Middle frontal gyrus (tissue), 1 donor: ENCODE measurements around the gene CTNNA1.
"Not testable (repeated sequence)": the region's sequence is repeated elsewhere in the genome, so short reads cannot be mapped to it uniquely, and the experiment has no call there.

Experiments
- DNase-seq: peaks from one replicate; pipeline ENCODE4 v3.0.0-alpha.2; 2015; ENCODE audit warnings: low spot score; ENCODE audit errors: extremely low spot score

Gene CTNNA1

DNA sequence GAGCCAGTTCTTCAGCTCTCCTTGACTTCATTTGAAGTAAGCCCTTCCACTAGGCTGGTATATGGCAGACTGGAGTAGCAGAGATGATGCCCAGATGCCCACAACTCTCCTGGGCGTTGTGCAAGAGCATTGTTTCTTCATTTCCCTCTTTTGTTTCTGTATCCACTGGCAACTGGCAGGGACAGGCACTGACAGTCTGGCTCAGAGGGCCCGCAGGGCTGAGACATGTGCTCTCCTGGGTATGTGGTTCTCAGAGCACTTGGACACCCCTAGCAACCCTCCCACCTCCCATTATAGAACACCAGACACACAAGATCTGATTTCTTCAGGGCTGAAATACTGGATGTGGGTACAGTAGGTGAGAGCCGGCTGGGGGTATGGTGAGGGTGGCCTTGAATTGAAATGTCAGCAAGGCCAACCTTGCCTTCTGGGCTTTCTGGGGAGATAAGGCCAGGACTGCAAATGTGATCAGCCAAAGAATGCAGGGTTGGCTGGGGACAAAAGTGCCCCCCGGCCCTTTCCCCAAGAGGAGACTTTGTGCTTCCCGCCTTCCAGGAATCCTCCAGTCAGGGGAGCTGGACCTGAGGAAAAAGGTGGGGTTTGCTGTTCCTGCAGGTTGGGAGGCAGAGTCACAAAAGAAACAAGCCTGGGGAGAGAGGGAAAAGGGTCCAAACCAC, 28.6 kb upstream of the CTNNA1 start:
- DNase-seq = no peak

DNA sequence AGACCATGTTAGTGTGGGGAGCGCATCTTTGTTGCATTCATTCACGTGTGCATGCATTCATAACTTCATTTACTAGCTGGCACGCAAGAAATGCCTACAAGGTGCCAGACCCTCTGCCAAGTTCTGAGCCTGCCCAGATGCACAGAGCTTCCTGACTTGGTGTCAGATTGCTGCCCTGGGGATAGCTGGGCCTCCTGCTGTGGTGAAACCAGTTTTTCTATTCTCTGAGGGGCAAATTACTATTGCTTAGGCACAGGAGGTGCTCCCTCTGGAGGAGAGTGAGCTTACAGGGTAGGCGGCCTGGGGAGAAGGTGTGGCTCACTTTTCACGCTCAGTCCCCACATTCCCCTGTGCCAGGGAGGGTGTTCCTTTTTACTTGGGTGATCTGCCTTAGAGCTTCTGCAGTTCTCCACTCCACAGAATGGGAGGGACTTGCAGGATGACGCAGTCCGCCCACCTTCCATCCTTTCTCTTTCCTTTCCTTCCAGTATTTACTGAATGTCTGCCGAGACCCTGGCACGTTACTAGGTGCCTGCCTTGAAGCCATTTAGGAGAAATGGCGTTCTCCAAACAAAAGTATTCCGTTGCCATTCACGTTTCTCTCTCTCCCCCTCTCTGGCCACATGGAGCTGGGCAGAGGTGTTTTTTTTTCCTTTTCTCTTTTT, 27.9 kb upstream of the CTNNA1 start:
- no peak for DNase-seq

DNA sequence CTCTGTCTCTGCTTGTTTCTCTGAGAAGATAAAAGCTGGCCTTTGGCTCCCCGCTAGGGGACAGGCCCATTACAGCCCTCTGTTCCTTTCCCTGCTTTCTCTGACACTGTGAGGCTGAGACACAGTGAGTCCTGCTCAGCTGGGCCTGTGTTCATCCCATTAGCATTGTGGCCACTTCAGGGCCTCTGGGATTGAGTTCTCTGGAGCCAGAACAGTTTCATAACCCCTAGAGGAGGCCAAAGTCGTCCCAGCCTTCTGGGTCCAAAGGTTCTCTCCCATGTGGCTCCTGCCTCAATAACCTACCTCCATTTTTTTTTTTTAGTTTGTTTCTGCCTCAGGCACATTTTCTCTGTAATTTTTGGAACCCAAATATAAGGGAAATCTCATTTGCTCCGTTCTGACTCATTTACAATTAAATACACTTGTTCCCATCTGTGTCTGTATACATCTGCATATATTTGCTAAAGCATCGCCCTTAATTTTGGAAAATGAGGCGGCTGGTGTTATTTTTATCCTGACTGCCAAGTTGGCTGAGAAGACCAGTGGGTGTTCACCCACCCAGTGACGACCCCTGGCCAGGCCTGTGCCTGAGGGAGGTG, 27.3 kb upstream of the CTNNA1 start:
- peak; percentile 30 for DNase-seq

DNA sequence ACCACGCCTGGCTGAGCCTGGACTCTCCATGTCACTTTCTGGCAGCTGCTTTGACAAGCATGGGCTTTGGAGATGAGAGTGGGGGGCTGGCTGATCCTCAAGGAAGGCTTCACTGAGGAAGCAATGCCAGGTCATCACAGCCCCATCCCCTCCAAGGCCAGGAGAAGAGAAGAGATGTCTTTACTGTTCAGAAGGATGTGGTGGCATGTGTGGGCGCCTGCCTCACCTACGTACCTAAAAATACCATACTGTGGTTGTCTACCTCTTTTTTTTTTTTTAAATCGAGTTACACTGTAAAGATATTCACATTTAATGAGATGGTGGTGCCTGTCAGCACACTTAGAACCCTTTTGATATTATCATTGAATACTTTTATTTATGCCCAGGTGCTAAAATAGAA, 26.4 kb upstream of the CTNNA1 start:
- no peak for DNase-seq

DNA sequence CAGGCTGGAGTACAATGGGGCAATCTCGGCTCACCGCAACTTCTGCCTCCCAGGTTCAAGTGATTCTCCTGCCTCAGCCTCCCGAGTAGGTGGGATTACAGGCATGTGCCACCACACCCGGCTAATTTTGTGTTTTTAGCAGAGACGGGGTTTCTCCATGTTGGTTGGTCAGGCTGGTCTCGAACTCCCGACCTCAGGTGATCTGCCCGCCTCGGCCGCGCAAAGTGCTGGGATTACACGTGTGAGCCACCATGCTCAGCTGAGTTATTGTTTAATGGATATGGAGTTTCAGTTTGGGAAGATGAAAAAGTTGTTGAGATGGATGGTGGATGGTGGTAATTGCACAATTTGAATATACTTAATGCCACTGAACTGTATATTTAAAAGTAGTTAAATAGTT, 22.7 kb upstream of the CTNNA1 start:
- DNase-seq = not testable (repeated sequence)

DNA sequence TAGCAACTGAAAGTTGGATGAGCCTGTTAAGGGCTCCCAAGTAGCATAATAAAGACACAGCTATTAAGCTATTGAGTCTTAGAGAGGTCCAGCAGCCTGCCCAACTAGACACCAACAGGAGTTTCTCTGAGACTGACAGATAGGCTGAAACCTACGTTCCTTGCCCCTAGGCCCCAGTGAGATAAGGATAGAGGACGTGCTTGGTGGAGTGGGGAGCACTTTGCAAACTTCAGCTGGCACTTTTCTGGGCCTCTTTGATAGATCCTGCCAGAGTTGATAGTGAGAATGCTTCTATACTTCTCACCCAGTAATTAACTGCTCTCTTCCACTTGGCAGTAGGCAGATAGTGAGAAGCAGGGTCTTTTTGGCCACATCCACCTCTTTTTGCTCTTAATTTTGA, 20.8 kb upstream of the CTNNA1 start:
- no peak for DNase-seq

DNA sequence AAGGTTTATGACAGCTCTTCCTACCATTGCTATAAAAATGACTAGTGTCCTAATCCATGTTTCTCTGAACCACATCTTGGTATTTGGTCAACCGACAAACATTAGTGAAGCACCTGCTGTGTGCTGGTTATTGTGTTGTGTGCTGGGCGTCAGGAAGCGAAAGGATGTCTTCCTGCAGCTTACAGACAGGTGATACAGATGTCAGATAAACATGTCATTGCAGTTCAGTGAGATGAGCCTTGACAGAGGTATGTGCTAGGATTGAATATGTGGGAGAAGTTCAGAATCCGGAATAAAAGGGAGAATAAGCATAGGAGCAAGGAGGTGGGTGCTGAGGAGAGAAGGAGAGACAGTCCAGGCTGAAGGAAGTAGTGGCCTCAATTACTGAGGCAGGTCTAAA, 20.3 kb upstream of the CTNNA1 start:
- no peak for DNase-seq

DNA sequence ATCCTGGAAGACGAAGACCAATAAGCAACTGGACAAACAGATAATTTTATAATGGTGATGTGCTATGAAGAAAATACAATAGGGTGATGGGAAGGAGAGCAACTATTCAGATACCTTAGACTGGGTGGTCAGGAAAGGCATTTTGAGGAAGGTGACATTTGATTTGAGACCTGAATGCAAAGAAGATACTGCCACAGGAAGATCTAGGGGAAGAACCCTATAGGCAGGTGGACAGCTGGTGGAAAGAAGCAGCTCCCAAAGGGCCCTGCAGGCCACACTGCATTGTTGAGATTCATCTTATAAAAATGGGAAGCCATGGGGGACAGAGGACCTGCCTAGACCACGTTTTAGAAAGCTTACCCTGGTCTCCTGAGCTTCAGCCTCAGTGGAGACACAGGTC, 19.7 kb upstream of the CTNNA1 start:
- no peak for DNase-seq

DNA sequence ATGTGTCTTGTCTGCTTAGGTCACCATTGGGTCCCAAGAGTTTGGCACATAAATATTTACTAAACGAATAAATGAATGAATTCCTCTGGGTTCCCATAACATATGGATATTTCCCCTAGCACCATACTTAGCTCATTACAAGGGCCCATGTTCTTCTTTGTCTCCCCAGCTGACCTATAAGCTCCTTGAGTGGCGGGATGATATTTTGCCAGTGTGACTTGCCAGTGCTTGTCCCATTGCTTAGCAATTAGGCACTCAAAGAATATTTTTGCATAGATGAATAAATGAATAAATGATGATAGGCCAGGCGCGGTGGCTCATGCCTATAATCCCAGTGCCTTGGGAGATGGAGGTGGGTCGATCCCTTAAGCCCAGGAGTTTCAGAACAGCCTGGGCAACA, 16.9 kb upstream of the CTNNA1 start:
- DNase-seq = no peak

DNA sequence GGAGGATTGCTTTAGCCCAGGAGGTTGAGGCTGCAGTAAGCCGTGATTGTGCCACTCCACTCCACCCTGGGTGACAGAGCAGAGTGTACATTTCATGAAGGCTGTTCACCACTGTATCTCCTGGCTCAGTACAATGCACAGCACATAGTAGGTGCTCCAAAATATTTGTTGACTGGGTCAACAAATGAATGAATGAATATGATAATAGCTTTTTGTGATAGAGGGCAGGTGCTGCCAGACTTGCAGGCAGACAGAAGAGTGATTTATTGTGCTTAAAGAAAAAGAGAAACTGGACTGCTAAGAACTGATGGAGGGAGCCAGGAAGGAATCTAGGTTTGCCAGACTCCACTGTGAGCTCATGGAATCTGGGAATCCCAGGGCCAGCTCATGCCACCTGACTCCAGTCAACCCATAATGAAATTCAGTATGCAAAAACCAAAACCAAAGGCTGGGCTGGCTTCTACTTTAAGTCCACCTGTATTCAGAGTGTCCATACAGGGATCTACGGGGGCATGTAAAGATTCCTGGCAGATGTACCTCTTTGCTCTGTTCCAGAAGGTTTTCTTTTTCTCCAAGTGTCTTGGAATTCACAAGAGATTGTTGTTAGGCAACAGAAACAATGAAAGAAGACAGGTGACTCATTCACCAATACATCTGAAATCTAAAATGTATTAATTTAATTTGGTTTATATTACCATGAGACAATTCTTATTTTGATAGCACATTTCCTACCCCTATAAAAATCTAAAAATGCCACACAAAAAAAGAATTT, 15.5 kb upstream of the CTNNA1 start:
- DNase-seq = no peak

DNA sequence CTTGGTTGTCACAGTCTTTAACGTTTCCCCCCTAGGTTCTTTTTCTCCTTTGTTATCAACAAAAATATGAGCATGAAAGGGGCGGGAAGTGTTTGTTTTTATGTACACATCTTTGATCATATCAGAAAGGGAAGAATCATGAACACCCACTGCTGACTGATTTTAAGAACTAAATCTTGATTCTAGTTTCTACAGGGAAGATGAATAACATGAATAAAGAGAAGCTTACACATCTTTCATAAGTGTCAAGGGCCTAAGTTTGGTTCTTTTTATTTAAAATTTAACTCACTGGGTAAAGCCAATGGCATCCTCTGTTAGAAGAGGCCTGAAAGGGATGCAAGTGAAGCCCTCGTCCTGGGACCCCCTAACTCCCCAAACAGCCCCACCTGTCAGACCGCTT, 14.8 kb upstream of the CTNNA1 start:
- no peak for DNase-seq

DNA sequence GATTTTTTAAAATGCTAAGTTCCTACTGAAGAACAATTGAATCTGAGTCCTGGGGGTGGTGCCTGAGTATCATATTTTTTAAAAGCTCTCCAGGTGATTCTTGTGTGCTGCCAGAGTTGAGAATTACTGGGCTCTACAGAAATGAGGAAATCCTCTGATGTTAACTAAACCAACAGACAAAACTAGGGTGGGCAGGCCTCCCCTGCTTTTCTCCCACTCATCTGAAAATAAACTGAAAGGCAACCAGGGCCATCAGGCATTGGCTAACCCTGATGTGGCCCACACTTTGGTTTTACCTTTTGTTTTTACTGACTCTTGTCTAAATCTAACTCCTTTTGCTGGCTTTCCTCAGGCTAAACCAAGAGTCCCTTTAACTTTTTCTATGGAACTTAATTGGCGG, 13.3 kb upstream of the CTNNA1 start:
- no peak for DNase-seq

DNA sequence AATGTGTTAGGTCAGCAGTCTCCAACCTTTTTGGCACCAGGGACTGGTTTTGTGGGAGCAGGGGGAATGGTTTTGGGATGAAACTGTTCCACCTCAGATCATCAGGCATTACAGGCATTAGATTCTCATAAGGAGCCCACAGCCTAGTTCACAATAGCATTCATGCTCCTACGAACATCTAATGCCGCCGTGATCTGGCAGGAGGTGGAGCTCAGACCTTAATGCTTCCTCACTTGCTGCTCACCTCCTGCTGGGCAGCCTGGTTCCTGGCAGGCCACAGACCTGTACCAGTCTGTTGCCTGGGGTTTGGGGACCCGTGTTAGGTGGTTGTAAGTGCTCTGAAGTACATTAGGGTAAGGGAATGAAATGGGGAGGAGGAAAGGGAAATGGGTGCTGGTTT, 9.7 kb upstream of the CTNNA1 start:
- no peak for DNase-seq

DNA sequence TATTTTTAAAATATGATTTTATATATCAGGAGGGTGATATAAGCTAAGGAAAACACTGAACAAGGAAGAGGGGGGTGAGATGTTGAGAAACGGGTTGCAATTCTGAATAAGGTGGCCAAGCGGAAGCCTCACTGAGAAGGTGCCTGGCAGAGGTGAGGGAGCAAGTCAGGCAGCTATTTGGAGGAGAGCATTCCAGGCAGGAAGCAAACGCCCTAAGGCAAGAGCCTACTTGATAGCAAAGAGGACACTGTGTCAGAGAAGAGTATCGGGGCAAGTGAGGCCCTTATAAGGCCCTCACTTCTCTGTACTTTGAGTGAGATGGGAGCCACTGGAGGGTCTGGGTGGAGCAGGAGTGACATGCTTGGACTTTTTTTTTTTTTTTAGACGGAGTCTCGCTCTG, 8.0 kb upstream of the CTNNA1 start:
- DNase-seq = no peak

DNA sequence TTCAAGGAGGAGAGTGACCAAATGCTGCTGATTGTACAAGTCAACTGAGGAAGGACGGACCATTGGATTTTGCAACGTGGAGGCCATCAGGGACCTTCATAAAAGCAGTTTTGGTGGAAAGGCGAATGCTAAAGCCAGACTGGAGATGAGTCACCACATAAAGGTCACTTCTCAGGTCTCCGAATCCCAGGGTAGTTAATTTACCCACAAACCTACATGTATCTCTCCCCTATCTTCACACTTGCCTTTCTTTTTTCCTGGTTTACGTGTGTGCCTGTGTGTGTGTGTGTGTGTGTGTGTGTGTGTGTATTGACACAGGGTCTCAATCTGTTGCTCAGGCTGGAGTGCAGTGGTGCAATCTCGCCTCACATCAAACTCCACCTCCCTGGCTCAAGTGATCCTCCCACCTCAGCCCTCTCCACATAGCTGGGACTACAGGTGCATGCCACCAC, 4.6 kb upstream of the CTNNA1 start:
- DNase-seq = no peak

DNA sequence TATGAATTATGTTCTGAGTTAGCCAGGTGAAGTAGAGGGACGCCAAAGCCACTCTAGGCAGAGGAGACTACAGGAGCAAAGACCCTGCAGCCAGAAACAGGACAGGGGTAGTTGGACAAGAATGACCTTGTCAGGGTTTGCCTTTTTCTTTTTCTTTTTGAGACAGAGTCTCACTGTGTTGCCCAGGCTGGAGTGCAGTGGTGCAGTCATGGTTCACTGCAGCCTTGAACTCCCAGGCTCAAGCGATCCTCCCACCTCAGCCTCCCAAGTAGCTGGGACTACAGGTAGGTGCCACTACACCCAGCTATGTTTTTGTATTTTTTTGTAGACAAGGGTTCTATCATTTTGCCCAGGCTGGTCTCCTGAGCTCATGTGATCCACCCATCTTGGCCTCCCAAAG, 1.9 kb upstream of the CTNNA1 start:
- DNase-seq = not testable (repeated sequence)

DNA sequence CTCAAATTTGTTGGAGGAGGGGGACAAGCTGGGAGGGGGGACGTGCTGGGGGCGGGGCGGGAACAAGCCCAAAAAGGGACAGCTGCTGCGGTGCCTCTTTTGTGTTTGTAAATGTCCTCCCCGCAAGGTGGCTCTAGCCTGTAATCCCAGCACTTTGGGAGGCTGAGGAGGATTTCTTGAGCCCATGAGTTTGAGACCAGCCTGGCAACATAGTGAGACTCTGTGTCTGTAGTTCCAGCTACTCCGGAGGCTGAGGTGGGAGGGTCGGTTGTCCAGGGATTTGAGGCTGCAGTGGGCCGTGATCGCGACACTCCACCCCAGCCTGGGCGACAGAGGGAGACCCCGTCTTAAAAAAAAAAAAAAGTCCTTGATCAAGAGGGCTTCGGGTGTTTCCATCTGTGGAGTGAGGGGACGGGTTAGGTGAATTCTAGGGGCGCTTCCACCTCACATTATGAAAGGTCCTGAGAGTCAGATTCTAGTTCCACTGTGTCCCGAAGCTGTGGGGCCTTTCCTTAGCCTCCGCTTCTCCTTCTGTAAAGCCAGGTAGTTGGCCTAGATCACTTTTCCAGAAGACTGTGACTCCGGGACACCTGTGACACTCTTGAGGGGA, 779 bp upstream of the CTNNA1 start:
- DNase-seq = no peak

DNA sequence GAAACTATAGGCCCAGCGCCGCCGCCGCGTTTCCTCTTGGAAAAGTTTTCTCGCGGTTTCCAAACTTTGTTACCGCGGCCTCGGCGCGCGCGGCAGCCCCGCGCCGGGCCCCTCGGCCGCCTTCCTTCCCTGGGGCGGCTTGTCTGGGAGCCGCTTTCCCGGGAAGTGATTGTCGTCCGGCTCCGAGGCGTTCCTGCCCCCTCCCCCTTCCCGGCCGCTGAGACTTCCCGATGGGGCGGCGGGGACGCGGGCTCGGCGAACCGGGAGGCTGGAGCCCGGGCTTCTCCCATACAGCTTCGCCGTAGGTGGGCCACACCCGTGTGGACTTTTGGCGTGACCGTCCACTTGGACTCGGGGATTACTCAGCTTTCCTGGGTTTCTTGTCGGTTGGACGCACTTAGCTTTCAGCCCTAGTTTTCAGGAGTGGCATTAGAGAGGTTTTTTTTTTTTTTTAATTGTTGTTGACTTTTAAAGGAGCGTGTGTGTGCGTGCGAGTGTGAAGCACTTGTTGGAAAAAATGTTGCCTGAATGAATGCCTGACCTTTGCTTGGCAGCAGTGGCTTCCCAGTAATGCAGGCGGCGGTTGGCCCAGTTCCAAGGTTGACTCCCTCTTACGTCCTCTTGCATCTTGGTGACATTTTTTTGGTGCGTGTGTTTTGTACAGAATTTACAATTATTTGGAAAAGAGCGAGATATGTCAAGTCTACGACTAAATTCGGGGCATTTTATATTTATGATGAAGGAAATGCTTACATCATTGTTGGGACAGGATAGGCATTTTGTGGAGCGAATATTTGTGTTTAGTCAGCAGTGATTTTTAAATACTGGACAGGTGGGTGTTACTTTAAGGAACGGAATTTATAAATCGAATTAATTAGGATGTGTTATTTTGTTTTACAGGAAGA, 821 bp downstream of the CTNNA1 start:
- no peak for DNase-seq

DNA sequence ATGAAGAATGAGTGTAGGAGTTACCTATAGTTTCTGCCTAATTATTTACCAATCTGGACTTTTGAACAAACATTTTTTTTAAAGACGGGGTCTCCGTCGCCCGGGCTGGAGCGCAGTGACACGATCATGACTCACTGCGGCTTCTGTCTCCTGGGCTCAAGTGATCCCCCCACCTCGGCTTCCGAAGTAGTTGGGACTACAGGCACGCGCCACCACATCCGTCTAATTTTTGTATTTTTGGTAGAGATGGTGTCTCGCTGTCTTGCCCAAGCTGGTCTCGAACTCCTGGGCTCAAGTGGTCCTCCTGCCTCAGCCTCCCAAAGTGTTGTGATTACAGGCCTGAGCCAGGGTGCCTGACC, 1.5 kb downstream of the CTNNA1 start:
- DNase-seq = no peak

DNA sequence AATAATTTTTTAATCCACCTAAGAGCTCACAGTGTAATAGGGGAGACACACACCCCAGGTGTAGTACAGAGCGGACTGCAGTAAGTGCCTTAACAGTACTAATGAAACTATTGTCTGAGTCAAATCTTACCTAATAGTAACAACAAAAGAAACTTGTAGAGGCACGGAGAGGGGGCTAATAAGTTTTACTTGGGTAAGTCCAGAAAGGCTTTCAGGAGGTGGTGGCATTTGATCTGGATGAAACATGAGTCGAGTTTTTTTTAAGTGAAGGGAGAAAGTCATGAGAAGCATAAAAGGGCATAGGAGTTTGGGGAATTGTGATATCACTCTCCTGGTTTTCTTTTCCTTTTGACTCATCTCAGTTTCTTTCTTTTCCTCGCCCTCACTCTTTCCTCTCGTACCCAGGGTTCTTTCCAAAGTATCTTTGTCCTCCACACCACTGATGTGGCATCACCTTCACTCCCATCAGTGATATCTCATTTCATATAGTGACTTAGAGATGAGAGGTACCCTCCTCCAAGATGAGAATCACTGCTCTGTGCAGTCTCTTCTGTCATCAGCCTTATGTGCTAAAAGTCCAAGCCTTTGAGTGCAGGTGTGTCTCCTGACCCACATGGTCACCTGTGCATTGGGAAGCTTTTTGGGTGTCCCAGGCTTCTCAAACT, 2.0 kb downstream of the CTNNA1 start:
- DNase-seq = no peak
